SHP77 (cell line): ENCODE measurements around the gene LYRM4.

ENCODE experiments used
- DNase-seq, 2 experiments: peaks; one replicate each; lab custom pipeline; 2025; lab: John Stamatoyannopoulos, UW

LYRM4 gene

GRCh38 chr6:5260661-5261544 lies at the start of gene LYRM4, which contains the start of gene FARS2:
TSS of gene LYRM4 (minus strand) at chr6:5260950. CDS start at chr6:5260733, 217 bp downstream.
TSS of gene FARS2 (plus strand) at chr6:5261513.
- peak; percentile 73 to 89 for DNase-seq

GRCh38 chr6:5308066-5308465 lies 47.3 kb upstream of the LYRM4 start:
- no peak for DNase-seq

DNA sequence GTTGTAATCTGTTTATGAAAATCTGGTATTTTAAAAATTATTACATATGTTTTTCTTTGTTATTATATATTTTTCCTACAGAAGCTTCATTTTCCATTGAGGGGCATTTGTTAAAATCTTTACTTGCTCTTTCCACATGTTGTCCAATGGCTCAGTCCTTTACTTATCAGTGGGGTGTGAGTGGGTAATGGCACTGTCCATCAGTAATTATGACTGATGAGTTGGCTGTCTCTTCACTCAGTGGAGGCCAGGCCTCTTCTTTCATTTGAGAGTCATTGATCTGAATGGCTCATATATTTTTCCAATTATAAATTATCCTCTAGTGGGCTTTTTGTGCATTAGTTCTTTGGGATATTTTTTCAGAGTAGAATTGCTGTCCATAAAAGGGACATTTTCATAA lies 46.3 kb upstream of the LYRM4 start:
- no peak for DNase-seq

- DNase-seq = no peak
These were observed 45.3 kb upstream of the LYRM4 start for GRCh38 chr6:5305968-5306626.

DNA sequence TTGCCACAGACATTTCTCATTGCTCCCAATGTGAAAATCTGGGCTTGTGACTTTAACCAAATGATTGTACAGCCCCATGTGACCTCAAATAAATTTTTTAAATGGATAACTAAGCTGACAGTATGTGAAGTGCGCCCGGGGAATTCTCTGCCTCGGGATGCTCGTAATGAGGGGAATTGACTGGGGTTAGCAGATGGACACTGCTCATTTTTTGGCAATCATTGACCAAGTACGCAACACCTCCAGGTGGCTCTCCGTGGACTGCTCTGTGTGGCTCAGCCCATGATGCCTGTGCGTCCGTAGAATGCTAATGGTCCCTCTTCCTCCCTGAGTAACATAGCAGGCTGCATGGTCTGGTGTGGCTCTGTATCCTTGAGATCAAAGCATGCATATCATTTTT lies 42.9 kb upstream of the LYRM4 start:
- DNase-seq = no peak

DNA sequence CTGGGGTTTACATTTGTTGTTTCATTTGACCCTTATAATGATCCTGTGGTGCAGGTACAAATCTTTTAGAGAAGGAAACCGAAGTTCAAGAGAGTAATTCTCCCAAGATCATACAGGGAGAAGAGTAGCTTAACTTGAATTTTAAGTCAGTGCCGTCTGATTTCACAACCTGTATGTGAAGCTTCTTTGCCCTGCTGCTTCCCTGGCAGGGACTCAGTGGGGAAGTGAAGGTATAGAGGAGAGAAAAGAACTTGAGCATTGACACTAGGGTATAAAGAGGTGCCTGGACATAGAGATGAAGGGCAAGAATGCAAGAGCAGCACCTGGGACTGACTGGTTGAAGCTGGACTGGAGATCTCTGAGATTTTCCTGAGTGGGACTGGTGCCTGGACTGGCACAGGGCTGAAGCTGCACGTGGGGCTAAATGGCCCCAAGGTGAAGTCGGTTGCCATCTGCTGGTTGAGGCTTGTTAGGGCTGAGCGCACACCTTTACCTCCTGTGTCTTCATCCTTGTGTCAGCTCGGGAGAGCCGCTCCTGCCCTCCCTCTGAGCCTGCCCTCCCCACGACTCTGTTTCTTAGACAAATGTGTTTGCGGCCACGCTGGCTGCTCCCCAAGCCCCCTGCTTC lies 42.4 kb upstream of the LYRM4 start:
- DNase-seq = no peak

- DNase-seq = no peak
These were observed 41.6 kb upstream of the LYRM4 start for GRCh38 chr6:5302220-5302946.

DNA sequence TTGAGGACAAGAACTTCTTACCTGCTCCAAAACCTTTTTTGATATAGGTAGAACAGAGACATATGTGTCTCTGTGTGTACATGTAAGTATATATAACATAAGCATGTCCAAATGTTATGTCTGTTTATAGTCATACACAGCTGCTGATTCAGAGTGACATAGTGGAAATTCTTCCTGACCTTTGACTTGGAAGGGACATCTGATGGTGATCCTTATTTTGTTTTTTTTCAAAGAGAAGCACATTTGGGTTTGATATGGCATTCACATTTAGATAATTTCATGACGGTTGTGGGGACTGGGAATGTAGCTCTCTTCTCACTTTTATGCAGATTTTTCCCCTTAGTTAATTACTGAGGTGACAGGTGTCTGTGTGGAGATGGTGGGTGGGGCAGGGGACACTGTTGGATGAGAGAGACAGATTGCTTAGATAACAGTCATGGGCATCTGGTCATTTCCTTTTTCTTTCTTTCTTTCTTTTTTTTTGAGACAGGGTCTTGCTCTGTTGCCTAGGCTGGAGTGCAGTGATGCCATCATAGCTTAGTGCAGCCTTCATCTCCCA lies 39.5 kb upstream of the LYRM4 start:
- DNase-seq = no peak

DNA sequence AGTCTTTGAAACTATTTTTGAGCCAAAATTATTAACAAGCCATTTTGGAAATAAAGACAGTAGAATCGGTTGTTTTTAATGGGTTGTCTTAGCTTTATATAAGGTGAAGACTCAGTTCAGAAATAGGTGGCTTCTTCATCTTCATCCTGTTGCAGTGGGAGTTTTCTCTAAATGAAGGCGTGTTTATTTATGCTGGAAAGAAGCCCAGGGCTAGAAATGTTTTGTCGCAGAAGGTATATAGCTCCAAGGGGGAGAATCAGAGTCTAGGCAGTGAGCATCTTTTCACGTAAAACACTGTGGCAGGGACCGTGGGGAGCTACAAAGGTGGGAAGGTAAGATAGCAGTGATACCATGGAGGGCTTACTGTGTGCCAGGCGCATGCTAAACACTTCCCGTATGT lies 34.9 kb upstream of the LYRM4 start:
- DNase-seq = no peak

GRCh38 chr6:5294392-5295211 lies 33.9 kb upstream of the LYRM4 start:
- DNase-seq = no peak

GRCh38 chr6:5293692-5294091 lies 32.9 kb upstream of the LYRM4 start:
- no peak for DNase-seq

GRCh38 chr6:5292154-5292553 lies 31.4 kb upstream of the LYRM4 start:
- DNase-seq = no peak

DNA sequence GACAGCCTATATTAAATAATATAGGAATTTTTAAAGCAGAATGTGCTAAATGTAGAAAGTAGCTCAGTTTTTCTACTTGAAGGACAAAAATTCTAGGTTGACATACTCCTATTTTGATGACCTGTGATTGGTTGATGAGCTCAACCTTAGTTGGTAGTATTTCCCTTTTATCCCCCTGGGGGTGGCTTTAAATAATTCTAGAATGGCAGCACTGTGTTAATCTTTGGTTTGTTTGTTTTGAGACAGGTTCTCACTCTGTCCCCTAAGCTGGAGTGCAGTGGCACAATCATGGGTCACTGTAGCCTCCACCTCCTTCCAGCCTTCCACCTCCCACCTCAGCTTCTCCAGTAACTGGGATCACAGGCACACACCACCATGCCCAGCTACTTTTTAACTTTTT lies 29.8 kb upstream of the LYRM4 start:
- no peak for DNase-seq

- DNase-seq = no peak
These were observed 29.3 kb upstream of the LYRM4 start for GRCh38 chr6:5290097-5290496.

DNA sequence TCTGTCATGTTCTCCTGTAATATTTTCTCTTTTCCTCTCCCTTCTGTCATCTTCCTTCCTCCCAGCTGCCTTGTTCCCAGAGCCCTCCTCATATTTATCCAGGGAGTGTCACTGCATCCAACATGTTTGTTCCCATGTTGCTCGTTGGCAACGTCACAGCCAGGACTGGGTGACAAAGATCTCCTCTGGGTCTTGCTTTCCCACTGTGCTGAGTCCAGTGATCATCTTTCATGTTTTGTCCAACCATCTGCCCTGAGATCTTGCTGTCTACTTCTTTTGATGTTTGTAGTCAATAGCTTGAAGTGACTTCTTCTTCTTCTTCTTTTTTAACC lies 27.2 kb upstream of the LYRM4 start:
- no peak for DNase-seq

GRCh38 chr6:5287205-5287965 lies 26.6 kb upstream of the LYRM4 start:
- DNase-seq = no peak

- DNase-seq = no peak
These were observed 26.0 kb upstream of the LYRM4 start for GRCh38 chr6:5286780-5287179.

DNA sequence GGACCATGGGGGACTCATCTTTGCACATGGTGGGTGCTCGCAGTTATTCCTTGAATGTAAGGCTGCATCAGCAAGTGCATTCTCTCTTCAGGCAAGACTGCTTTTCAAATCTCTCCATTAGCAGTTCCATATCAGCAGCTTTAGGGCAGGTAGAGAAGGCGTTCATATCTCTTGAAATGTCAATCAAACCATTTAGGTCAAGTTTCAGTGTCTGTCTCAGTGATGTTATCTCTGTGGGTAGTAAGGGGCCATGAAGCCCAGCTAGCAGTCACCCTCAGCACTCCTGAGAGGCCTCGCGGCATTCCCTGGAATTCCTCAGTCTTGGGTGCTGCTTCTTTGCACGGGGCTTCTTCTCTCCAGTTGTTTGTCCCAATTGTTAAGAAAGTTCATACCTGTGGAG lies 24.8 kb upstream of the LYRM4 start:
- DNase-seq = no peak

DNA sequence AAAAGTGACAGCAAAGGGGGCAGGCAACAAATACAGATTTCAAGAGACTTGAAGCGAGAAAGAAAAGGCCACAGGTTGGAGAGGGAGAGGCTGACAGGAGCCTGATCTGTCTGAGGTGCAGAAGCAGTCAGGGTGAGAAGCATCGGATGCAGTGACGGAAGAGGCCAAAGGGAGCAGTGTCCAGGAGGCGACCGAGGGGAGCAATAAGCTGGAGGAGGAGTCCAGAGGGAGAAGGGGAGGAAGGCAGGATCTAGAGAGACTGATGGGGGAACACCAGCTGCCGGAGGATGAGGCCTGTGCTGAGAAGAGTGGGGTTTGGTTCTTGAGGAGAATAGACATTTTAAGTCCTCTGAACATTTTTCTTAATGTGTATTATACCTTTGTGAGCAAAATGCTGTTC lies 24.3 kb upstream of the LYRM4 start:
- no peak for DNase-seq

DNA sequence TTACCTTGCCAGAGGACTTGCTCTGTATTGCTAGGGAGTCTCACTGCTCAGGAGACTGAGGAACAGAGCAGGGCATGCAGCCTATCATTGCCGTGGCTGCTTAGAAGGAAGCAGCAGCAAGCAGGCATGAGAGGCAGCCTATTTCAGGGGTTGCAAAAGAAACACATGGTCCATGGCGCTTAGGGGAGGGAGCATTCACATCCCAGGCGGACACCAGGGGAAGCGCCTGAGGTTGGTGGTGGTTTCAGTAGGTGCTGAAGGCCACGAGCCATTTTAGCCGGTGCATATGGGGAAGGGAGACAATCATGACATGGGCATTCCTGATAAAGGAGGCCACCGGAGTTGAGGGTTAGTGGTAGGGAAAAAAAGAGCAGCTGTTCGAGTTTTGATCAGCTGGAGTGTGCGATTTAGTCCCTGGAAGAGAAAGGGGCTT lies 21.5 kb upstream of the LYRM4 start:
- DNase-seq = no peak
